HepG2 (cell line): Measurements from ENCODE around the gene YKT6. TPM values are rescaled to one million over a fixed set of nuclear protein-coding genes. Genes with fewer than 3 reads are reported as not detected.

ENCODE experiments used
- EEA1 ChIP-seq: sonication (generic); formaldehyde crosslinking; IDR thresholded peaks from 2 replicates; pipeline ENCODE4 v1.5.1; 2020; ENCODE audit warnings: mild to moderate bottlenecking, missing genetic modification reagents, borderline replicate concordance
- ERF ChIP-seq: IDR thresholded peaks from 2 replicates; pipeline ENCODE4 v1.6.1; 2018; ENCODE audit warnings: missing biosample characterization, missing genetic modification reagents
- ETV5 ChIP-seq: IDR thresholded peaks from 2 replicates; pipeline ENCODE4 v1.6.1; 2018; ENCODE audit warnings: missing biosample characterization, missing genetic modification reagents, inconsistent platforms, borderline replicate concordance
- FOSL2 ChIP-seq: sonication (generic); formaldehyde crosslinking; IDR thresholded peaks from 2 replicates; pipeline ENCODE4 v1.4.0; 2020; ENCODE audit warnings: missing genetic modification reagents
- GATAD2A ChIP-seq: IDR thresholded peaks from 2 replicates; pipeline ENCODE4 v1.6.1; 2016
- HBP1 ChIP-seq: IDR thresholded peaks from 2 replicates; pipeline ENCODE4 v1.6.1; 2016; ENCODE audit warnings: low read depth, control low read depth
- MNT ChIP-seq: fragments of 450-650 bp; IDR thresholded peaks from 2 replicates; pipeline ENCODE4 v1.6.1; 2016
- NFKBIZ ChIP-seq: IDR thresholded peaks from 2 replicates; pipeline ENCODE4 v1.6.1; 2018; ENCODE audit warnings: missing genetic modification reagents, missing compliant biosample characterization
- POLR2A ChIP-seq, 2 experiments: IDR thresholded peaks; 2 replicates each; pipeline ENCODE4 v1.6.1; 2011; ENCODE audit warnings: low read depth in 2 of 2, low read length in 2 of 2, mild to moderate bottlenecking in 1 of 2, moderate library complexity in 1 of 2; ENCODE audit not compliant: insufficient read depth in 1 of 2
- PRDM4 ChIP-seq: sonication (generic); formaldehyde crosslinking; IDR thresholded peaks from 2 replicates; pipeline ENCODE4 v1.9.0; 2021; ENCODE audit warnings: missing genetic modification reagents, borderline replicate concordance
- SMAD1 ChIP-seq: sonication (generic); formaldehyde crosslinking; IDR thresholded peaks from 2 replicates; pipeline ENCODE4 v1.4.0; 2020; ENCODE audit warnings: missing genetic modification reagents, low read depth, mild to moderate bottlenecking, borderline replicate concordance
- SNAI1 ChIP-seq: sonication (generic); formaldehyde crosslinking; IDR thresholded peaks from 2 replicates; pipeline ENCODE4 v1.5.0; 2020; ENCODE audit warnings: mild to moderate bottlenecking, missing genetic modification reagents, borderline replicate concordance
- ZFP90 ChIP-seq: sonication (generic); formaldehyde crosslinking; IDR thresholded peaks from 2 replicates; pipeline ENCODE4 v1.8.0; 2022; ENCODE audit warnings: missing genetic modification reagents, mild to moderate bottlenecking, inconsistent platforms, borderline replicate concordance
- ZNF232 ChIP-seq: sonication (generic); formaldehyde crosslinking; IDR thresholded peaks from 2 replicates; pipeline ENCODE4 v1.4.0; 2020; ENCODE audit warnings: missing genetic modification reagents, borderline replicate concordance
- ZNF280B ChIP-seq: sonication (generic); formaldehyde crosslinking; IDR thresholded peaks from 2 replicates; pipeline ENCODE4 v1.5.0; 2020; ENCODE audit warnings: missing genetic modification reagents, mild to moderate bottlenecking, borderline replicate concordance
- ZNF335 ChIP-seq: sonication (generic); formaldehyde crosslinking; IDR thresholded peaks from 2 replicates; pipeline ENCODE4 v1.4.0; 2020; ENCODE audit warnings: missing genetic modification reagents
- ZNF350 ChIP-seq: sonication (generic); formaldehyde crosslinking; IDR thresholded peaks from 2 replicates; pipeline ENCODE4 v1.4.0; 2020; ENCODE audit warnings: mild to moderate bottlenecking, low read depth, missing genetic modification reagents, borderline replicate concordance
- ZNF354B ChIP-seq: sonication (generic); formaldehyde crosslinking; IDR thresholded peaks from 2 replicates; pipeline ENCODE4 v1.8.0; 2022; ENCODE audit warnings: mild to moderate bottlenecking, missing genetic modification reagents
- ZNF773 ChIP-seq: sonication (generic); formaldehyde crosslinking; IDR thresholded peaks from 2 replicates; pipeline ENCODE4 v1.4.0; 2020; ENCODE audit warnings: missing genetic modification reagents, borderline replicate concordance
- polyA plus RNA-seq, 8 experiments: library from polyadenylated mRNA; depleted of rRNA in 3 of 8; stranded (reverse) in 7 of 8; unstranded in 1 of 8; fragments of >200 nt; fragmentation: Illumina TruSeq in 4 of 8; extraction: Trizol in 4 of 8; gene quantifications; 2 replicates each; pipeline versions ENCODE4 v1.2.1 to v1.2.3, GENCODE V29; 2011 to 2016; ENCODE audit warnings: low read depth in 4 of 8, missing spikeins in 1 of 8, mixed read lengths in 1 of 8; ENCODE audit not compliant: insufficient read depth in 1 of 8
- total RNA-seq, 5 experiments: library from RNA; depleted of rRNA; stranded (reverse); fragments of >200 nt; fragmentation: Illumina TruSeq; extraction: Trizol; gene quantifications; 2 replicates each; pipeline ENCODE4 v1.2.3, GENCODE V29; 2016; ENCODE audit warnings: low read depth in 1 of 5
- TF ChIP-seq, protein P1 (sequence below): sonication (generic); formaldehyde crosslinking; IDR thresholded peaks from 2 replicates; pipeline ENCODE4 v1.8.0; 2022; ENCODE audit warnings: low read depth, missing genetic modification reagents
- TF ChIP-seq, protein P2 (sequence below): sonication (generic); formaldehyde crosslinking; IDR thresholded peaks from 2 replicates; pipeline ENCODE4 v1.4.0; 2020; ENCODE audit warnings: mild to moderate bottlenecking, low read depth, missing genetic modification reagents

YKT6 gene
- total and polyA plus RNA-seq, 2 of the 13 experiments (the other 11 are each of a cell fraction or from before 2014, with no cell fraction given): 52.2 to 60.3 TPM

DNA sequence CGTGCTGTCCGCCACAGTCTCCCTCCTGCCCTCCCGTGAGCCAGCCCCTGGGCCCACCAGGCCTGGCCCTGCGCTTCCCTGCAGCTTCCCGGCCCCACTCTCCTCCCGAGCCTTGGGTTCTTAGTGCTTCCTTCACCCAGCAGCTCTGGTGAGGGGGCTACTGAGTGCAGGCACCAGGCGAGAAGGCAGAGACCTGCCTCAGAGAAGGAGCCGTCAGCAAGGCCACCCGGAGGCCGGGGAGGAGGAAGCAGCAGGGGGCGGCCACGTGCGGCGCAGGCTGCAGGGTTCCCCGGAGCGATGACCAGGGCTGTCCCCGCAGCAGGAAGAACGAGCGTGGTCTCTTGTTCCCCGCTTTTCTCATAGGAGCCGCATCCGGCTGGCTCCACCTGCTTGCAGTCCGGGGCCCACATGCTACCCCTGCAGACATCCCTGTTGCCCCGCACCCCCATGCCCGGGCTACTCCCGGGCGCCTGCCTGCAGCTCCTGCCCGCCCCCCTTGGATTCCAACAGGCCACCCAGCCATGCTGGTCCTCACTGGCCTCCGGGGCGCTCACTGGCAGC, 20.5 kb downstream of the YKT6 start (continued):
- peak; percentile 72; the same call in 1 of the 2 replicates for TF ChIP-seq ZNF280B (CRISPR knock-in tag)
- TF ChIP-seq SNAI1 (CRISPR knock-in tag): 0 out of 2 replicates have a peak, but pooled peaks have one; percentile 69
- TF ChIP-seq SMAD1: no peak
- peak; percentile 42; the same call in 1 of the 2 replicates for TF ChIP-seq ZNF350 (CRISPR knock-in tag)
- 0 out of 2 replicates have a peak, but pooled peaks have one; percentile 41 for TF ChIP-seq GATAD2A (CRISPR knock-in tag)
- TF ChIP-seq ZFP90 (CRISPR knock-in tag): peak; percentile 83
- no peak for TF ChIP-seq FOSL2 (CRISPR knock-in tag)
- no peak for TF ChIP-seq ZNF354B (CRISPR knock-in tag)
- TF ChIP-seq MNT: no peak
- TF ChIP-seq ERF (CRISPR knock-in tag): peak; percentile 79
- no peak for TF ChIP-seq POLR2A (IDR thresholded peaks at IDR 0.05; ENCODE audit: insufficient read depth in 1 of 2, low read depth in 2 of 2, low read length in 2 of 2)
- no peak for TF ChIP-seq PRDM4 (CRISPR knock-in tag)
- TF ChIP-seq NFKBIZ (CRISPR knock-in tag): 0 out of 2 replicates have a peak, but pooled peaks have one; percentile 54
- TF ChIP-seq ZNF232: peak; percentile 63; the same call in 1 of the 2 replicates
- no peak for TF ChIP-seq HBP1 (CRISPR knock-in tag)
- TF ChIP-seq ZNF773 (CRISPR knock-in tag): peak; percentile 86; the same call in 1 of the 2 replicates
- TF ChIP-seq ZNF335: no peak
- TF ChIP-seq, protein P1, sequence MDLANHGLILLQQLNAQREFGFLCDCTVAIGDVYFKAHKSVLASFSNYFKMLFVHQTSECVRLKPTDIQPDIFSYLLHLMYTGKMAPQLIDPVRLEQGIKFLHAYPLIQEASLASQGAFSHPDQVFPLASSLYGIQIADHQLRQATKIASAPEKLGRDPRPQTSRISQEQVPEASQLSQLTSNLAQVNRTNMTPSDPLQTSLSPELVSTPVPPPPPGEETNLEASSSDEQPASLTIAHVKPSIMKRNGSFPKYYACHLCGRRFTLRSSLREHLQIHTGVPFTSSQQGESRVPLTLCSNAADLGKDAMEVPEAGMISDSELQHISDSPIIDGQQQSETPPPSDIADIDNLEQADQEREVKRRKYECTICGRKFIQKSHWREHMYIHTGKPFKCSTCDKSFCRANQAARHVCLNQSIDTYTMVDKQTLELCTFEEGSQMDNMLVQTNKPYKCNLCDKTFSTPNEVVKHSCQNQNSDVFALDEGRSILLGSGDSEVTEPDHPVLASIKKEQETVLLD (CRISPR knock-in tag): peak; percentile 37; the same call in 1 of the 2 replicates
- TF ChIP-seq, protein P2, sequence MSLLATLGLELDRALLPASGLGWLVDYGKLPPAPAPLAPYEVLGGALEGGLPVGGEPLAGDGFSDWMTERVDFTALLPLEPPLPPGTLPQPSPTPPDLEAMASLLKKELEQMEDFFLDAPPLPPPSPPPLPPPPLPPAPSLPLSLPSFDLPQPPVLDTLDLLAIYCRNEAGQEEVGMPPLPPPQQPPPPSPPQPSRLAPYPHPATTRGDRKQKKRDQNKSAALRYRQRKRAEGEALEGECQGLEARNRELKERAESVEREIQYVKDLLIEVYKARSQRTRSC: no peak
- peak; percentile 45; the same call in 1 of the 2 replicates for TF ChIP-seq EEA1 (CRISPR knock-in tag)
- TF ChIP-seq ETV5 (CRISPR knock-in tag): peak; percentile 82
